ENCODE results near the gene RALGAPA2. TPM values are rescaled to one million over a fixed set of nuclear protein-coding genes. Genes with fewer than 3 reads are reported as not detected.

Gene RALGAPA2
- total RNA-seq, 4 donors from 2014 or later = 20.5 to 42.9 (median 29.6) TPM

GRCh38 chr20:20711413-20711812 lies 1.0 kb downstream of the RALGAPA2 start:
- TF ChIP-seq POLR2A (IDR thresholded peaks at IDR 0.05) = no peak
- TF ChIP-seq EP300 (IDR thresholded peaks at IDR 0.05) = no peak
- no peak for TF ChIP-seq CTCF (IDR thresholded peaks at IDR 0.05)
- 59 to 60% methylated on average over 3 of the region's 3 CpGs for WGBS, 2 donors

GRCh38 chr20:20710443-20711315 lies 1.8 kb downstream of the RALGAPA2 start:
- Histone ChIP-seq H3K36me3 (no peaks in the 10 kb centered on the region), H3K27ac (peak overlapping the region in 2 of 4 donors; percentile 92 to 93), H3K4me3 (peak overlapping the region in 3 of 4 donors; percentile 95 to 100 (median 99)), H3K9me3 (no peaks in the 10 kb centered on the region), H3K4me1 (peaks cover 0 to 19% (median 7%) of the 10 kb centered on the region in 4 donors), H3K27me3 (no peaks in the 10 kb centered on the region)
- no peak for TF ChIP-seq POLR2A (IDR thresholded peaks at IDR 0.05)
- peak in 1 of 2 donors; percentile 21 for TF ChIP-seq EP300 (IDR thresholded peaks at IDR 0.05)
- no peak for TF ChIP-seq CTCF (IDR thresholded peaks at IDR 0.05)
- 65 to 69% methylated on average over 6 of the region's 6 CpGs for WGBS, 2 donors
- no peak for DNase-seq (ENCODE audit: low spot score in 2 of 2)

More at GRCh38 chr20:20711413-20711812, 1.0 kb downstream of the RALGAPA2 start:
- DNase-seq (ENCODE audit: low spot score in 2 of 2) = no peak
- Histone ChIP-seq H3K36me3 (no peaks in the 10 kb centered on the region), H3K9me3 (no peaks in the 10 kb centered on the region), H3K4me1 (peaks cover 0 to 19% (median 7%) of the 10 kb centered on the region in 4 donors), H3K27ac (peak overlapping the region; percentile 79 to 93 (median 90)), H3K4me3 (peak overlapping the region; percentile 84 to 100 (median 97)), H3K27me3 (no peaks in the 10 kb centered on the region)

GRCh38 chr20:20709887-20710286 lies 2.6 kb downstream of the RALGAPA2 start:
- TF ChIP-seq CTCF (IDR thresholded peaks at IDR 0.05) = no peak
- no peak for TF ChIP-seq EP300 (IDR thresholded peaks at IDR 0.05)
- no peak for TF ChIP-seq POLR2A (IDR thresholded peaks at IDR 0.05)
- no peak for DNase-seq (ENCODE audit: low spot score in 2 of 2)
- Histone ChIP-seq H3K4me1 (peaks cover 0 to 19% (median 7%) of the 10 kb centered on the region in 4 donors), H3K27me3 (no peaks in the 10 kb centered on the region), H3K36me3 (no peaks in the 10 kb centered on the region), H3K9me3 (no peaks in the 10 kb centered on the region), H3K27ac (peak overlapping the region in 1 of 4 donors; percentile 93), H3K4me3 (peak overlapping the region in 1 of 4 donors; percentile 0)
- 83 to 88% methylated on average over 3 of the region's 3 CpGs for WGBS, 2 donors

- Histone ChIP-seq H3K4me1 (peaks cover 0 to 12% (median under 1%) of the 10 kb centered on the region in 4 donors), H3K9me3 (no peaks in the 10 kb centered on the region), H3K36me3 (no peaks in the 10 kb centered on the region), H3K27ac (no peak overlapping the region), H3K4me3 (no peak overlapping the region), H3K27me3 (no peaks in the 10 kb centered on the region)
- WGBS, 2 donors = 80 to 84% methylated on average over 6 of the region's 6 CpGs
- TF ChIP-seq EP300 (IDR thresholded peaks at IDR 0.05) = no peak
- no peak for TF ChIP-seq CTCF (IDR thresholded peaks at IDR 0.05)
- no peak for TF ChIP-seq POLR2A (IDR thresholded peaks at IDR 0.05)
- DNase-seq (ENCODE audit: low spot score in 2 of 2) = no peak
Measured at GRCh38 chr20:20706285-20706684, 6.2 kb downstream of the RALGAPA2 start.

Data from tibial nerve (tissue), 4 donors.